Measurements from ENCODE around the gene FAM184B. TPM values are rescaled to one million over a fixed set of nuclear protein-coding genes. Genes with fewer than 3 reads are reported as not detected.

Gene FAM184B
- total and polyA plus RNA-seq, 2 experiments from 2014 or later, result 0.11 to 0.49 TPM

DNA sequence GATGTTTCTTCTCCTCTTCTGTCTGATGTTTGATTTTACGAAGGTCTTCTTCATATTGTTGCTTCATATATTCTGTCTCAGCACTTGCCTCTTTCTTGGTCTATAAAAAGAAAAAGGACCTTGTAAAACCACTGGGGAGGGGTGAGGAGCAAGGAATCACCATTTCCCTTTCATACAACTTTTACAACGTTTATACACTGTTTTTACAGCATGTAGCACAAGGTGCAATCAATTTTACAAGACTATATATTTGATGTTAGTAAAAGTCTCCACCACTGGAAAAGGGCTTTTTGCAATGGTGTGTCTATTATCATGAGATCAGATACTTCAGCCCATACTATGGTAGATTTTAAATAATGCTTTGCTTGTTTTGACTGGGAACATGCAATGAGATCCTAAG lies 76.3 kb downstream of the FAM184B start:
- Mint-ChIP-seq H3K27me3 (ENCODE audit: insufficient read depth, low read depth, poor library complexity) (no peaks in the 10 kb centered on the region), H3K4me3 (no peak overlapping the region), H3K4me1 (no peaks in the 10 kb centered on the region), H3K36me3 (ENCODE audit: low read depth) (no peaks in the 10 kb centered on the region), H3K27ac (no peak overlapping the region), H3K9me3 (no peaks in the 10 kb centered on the region)
- H2AFZ ChIP-seq, result no peak overlapping the region
- TF ChIP-seq, protein P1, sequence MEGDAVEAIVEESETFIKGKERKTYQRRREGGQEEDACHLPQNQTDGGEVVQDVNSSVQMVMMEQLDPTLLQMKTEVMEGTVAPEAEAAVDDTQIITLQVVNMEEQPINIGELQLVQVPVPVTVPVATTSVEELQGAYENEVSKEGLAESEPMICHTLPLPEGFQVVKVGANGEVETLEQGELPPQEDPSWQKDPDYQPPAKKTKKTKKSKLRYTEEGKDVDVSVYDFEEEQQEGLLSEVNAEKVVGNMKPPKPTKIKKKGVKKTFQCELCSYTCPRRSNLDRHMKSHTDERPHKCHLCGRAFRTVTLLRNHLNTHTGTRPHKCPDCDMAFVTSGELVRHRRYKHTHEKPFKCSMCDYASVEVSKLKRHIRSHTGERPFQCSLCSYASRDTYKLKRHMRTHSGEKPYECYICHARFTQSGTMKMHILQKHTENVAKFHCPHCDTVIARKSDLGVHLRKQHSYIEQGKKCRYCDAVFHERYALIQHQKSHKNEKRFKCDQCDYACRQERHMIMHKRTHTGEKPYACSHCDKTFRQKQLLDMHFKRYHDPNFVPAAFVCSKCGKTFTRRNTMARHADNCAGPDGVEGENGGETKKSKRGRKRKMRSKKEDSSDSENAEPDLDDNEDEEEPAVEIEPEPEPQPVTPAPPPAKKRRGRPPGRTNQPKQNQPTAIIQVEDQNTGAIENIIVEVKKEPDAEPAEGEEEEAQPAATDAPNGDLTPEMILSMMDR (conservative IDR thresholded peaks at IDR 0.05; ENCODE audit: low read depth in 2 of 2), result no peak
- TF ChIP-seq, protein P2, sequence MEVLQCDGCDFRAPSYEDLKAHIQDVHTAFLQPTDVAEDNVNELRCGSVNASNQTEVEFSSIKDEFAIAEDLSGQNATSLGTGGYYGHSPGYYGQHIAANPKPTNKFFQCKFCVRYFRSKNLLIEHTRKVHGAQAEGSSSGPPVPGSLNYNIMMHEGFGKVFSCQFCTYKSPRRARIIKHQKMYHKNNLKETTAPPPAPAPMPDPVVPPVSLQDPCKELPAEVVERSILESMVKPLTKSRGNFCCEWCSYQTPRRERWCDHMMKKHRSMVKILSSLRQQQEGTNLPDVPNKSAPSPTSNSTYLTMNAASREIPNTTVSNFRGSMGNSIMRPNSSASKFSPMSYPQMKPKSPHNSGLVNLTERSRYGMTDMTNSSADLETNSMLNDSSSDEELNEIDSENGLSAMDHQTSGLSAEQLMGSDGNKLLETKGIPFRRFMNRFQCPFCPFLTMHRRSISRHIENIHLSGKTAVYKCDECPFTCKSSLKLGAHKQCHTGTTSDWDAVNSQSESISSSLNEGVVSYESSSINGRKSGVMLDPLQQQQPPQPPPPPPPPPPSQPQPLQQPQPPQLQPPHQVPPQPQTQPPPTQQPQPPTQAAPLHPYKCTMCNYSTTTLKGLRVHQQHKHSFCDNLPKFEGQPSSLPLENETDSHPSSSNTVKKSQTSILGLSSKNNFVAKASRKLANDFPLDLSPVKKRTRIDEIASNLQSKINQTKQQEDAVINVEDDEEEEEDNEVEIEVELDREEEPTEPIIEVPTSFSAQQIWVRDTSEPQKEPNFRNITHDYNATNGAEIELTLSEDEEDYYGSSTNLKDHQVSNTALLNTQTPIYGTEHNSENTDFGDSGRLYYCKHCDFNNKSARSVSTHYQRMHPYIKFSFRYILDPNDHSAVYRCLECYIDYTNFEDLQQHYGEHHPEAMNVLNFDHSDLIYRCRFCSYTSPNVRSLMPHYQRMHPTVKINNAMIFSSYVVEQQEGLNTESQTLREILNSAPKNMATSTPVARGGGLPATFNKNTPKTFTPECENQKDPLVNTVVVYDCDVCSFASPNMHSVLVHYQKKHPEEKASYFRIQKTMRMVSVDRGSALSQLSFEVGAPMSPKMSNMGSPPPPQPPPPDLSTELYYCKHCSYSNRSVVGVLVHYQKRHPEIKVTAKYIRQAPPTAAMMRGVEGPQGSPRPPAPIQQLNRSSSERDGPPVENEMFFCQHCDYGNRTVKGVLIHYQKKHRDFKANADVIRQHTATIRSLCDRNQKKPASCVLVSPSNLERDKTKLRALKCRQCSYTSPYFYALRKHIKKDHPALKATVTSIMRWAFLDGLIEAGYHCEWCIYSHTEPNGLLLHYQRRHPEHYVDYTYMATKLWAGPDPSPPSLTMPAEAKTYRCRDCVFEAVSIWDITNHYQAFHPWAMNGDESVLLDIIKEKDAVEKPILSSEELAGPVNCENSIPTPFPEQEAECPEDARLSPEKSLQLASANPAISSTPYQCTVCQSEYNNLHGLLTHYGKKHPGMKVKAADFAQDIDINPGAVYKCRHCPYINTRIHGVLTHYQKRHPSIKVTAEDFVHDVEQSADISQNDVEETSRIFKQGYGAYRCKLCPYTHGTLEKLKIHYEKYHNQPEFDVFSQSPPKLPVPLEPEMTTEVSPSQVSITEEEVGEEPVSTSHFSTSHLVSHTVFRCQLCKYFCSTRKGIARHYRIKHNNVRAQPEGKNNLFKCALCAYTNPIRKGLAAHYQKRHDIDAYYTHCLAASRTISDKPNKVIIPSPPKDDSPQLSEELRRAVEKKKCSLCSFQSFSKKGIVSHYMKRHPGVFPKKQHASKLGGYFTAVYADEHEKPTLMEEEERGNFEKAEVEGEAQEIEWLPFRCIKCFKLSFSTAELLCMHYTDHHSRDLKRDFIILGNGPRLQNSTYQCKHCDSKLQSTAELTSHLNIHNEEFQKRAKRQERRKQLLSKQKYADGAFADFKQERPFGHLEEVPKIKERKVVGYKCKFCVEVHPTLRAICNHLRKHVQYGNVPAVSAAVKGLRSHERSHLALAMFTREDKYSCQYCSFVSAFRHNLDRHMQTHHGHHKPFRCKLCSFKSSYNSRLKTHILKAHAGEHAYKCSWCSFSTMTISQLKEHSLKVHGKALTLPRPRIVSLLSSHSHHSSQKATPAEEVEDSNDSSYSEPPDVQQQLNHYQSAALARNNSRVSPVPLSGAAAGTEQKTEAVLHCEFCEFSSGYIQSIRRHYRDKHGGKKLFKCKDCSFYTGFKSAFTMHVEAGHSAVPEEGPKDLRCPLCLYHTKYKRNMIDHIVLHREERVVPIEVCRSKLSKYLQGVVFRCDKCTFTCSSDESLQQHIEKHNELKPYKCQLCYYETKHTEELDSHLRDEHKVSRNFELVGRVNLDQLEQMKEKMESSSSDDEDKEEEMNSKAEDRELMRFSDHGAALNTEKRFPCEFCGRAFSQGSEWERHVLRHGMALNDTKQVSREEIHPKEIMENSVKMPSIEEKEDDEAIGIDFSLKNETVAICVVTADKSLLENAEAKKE (CRISPR knock-in tag; IDR thresholded peaks at IDR 0.05), result no peak
- TF ChIP-seq NANOG (IDR thresholded peaks at IDR 0.05; ENCODE audit: borderline replicate concordance), result no peak
- no peak for TF ChIP-seq EZH2 (IDR thresholded peaks at IDR 0.05; ENCODE audit: low read depth, unreplicated experiment)
- TF ChIP-seq STAT1 (IDR thresholded peaks at IDR 0.05; ENCODE audit: unreplicated experiment), result no peak
- no peak for TF ChIP-seq CREB1 (CRISPR knock-in tag; IDR thresholded peaks at IDR 0.05; ENCODE audit: low read depth)
- TF ChIP-seq EZH2phosphoT487 (IDR thresholded peaks at IDR 0.05; ENCODE audit: unreplicated experiment), result no peak
- TF ChIP-seq JUNB (IDR thresholded peaks at IDR 0.05; ENCODE audit: unreplicated experiment), result no peak
- no peak for TF ChIP-seq ZNF331 (CRISPR knock-in tag; IDR thresholded peaks at IDR 0.05; ENCODE audit: low read depth)
- TF ChIP-seq POLR2AphosphoS5 (IDR thresholded peaks at IDR 0.05; ENCODE audit: low read depth), result no peak
- TF ChIP-seq, protein P3, sequence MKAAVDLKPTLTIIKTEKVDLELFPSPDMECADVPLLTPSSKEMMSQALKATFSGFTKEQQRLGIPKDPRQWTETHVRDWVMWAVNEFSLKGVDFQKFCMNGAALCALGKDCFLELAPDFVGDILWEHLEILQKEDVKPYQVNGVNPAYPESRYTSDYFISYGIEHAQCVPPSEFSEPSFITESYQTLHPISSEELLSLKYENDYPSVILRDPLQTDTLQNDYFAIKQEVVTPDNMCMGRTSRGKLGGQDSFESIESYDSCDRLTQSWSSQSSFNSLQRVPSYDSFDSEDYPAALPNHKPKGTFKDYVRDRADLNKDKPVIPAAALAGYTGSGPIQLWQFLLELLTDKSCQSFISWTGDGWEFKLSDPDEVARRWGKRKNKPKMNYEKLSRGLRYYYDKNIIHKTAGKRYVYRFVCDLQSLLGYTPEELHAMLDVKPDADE (IDR thresholded peaks at IDR 0.05), result no peak
- H3K4me3 ChIP-seq, result no peak overlapping the region
- no peak overlapping the region for H3K27ac ChIP-seq (ENCODE audit: low read depth)
- ATAC-seq (no peak), DNase-seq (ENCODE audit: low spot score) (no peak)
- no peaks in the 10 kb centered on the region for H4K20me1 ChIP-seq (replicated peaks; ENCODE audit: insufficient read depth)
- no peaks in the 10 kb centered on the region for H3K9me2 ChIP-seq (ENCODE audit: insufficient read depth)
- no peaks in the 10 kb centered on the region for H3K27me3 ChIP-seq (ENCODE audit: insufficient read depth)
- no peaks in the 10 kb centered on the region for H3K36me3 ChIP-seq (ENCODE audit: insufficient read depth)
- no peaks in the 10 kb centered on the region for H3K4me1 ChIP-seq (ENCODE audit: insufficient read depth)
- H3K79me2 ChIP-seq (replicated peaks; ENCODE audit: insufficient read depth), result no peaks in the 10 kb centered on the region
- no peaks in the 10 kb centered on the region for H3F3A ChIP-seq (replicated peaks; ENCODE audit: low read depth)
- H3K4me2 ChIP-seq, result no peak overlapping the region

Measured in GM23338 (cell line).